Heart left ventricle (tissue), 13 donors: Measurements from ENCODE around the gene TMEM163.

Source experiments
- CTCF ChIP-seq, 12 donors: fragments of 200-600 bp; sonication (generic) in 4 of 12; IDR thresholded peaks; one replicate each; pipeline versions ENCODE4 v1.5.0 to v1.8.0; 2018 to 2022; ENCODE audit warnings: antibody characterized with exemption in 12 of 12, mild to moderate bottlenecking in 5 of 12
- POLR2A ChIP-seq, 2 donors: fragments of 450-650 bp; IDR thresholded peaks; one replicate each; pipeline ENCODE4 v1.6.1; 2017; ENCODE audit warnings: antibody characterized with exemption in 2 of 2, mild to moderate bottlenecking in 2 of 2, moderate library complexity in 2 of 2
- donor health status: ischemic (EF 13 %, LVEDD 7.1; RV severe dilation, severe dysfunction).
- donor health status: DM: no; HTN: yes; CAD: no.
- donor health status: DM: no; HTN: no; CAD: no.
- donor health status: ischemic (EF 25% LVEDD 6.9; RV normal size, moderate dysfunction).
- donor health status: ischemic (EF 25% LVEDD 5.7; RV mildly dilated, moderate dysfunction).
- donor health status: ischemic (EF 35%, LVEDD 5.7; RV mildly dilated, moderate dysfunction).
- donor health status: nonischemic (EF 11% LVEDD 7.7; RV severe dilation, severe dysfunction).
- donor health status: DM: yes; HTN: yes; CAD: no.
- donor health status: PGD.
- donor health status: ischemic (EF 29% LVEDD 5.4; RV normal size, mild dysfunction).
- donor health status: nonischemic (EF 23%, LVEDD 6.1; RV moderate dilation, normal function).

GRCh38 chr2:134660626-134661402, 58.0 kb downstream of the TMEM163 start:
- TF ChIP-seq CTCF (IDR thresholded peaks at IDR 0.05), result no peak
- no peak for TF ChIP-seq POLR2A (IDR thresholded peaks at IDR 0.05)
